ENCODE data around the gene ERBB2. TPM values are rescaled to one million over a fixed set of nuclear protein-coding genes. Genes with fewer than 3 reads are reported as not detected.
A peak's percentile ranks its signal among the peaks of the same experiment; 100 is the strongest.
"Not testable (repeated sequence)": the region's sequence is repeated elsewhere in the genome, so short reads cannot be mapped to it uniquely, and the experiment has no call there.

ERBB2 gene
- total RNA-seq, 1 experiment from 2014 or later = 11.9 TPM

GRCh38 chr17:39711071-39711470 is 11.2 kb downstream of the ERBB2 start:
- DNase-seq (ENCODE audit: low read depth, low spot score); in situ Hi-C loops (cut with HindIII; ENCODE audit: low pct_unique_long_range_greater_than_20kb, low sequenced_read_pairs): not testable (repeated sequence)

DNA sequence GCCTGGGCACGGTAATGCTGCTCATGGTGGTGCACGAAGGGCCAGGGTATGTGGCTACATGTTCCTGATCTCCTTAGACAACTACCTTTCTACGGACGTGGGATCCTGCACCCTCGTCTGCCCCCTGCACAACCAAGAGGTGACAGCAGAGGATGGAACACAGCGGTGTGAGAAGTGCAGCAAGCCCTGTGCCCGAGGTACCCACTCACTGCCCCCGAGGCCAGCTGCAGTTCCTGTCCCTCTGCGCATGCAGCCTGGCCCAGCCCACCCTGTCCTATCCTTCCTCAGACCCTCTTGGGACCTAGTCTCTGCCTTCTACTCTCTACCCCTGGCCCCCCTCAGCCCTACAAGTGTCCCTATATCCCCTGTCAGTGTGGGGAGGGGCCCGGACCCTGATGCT is 12.0 kb downstream of the ERBB2 start:
- no peak for DNase-seq (ENCODE audit: low read depth, low spot score)
- in situ Hi-C loops (cut with HindIII; ENCODE audit: low pct_unique_long_range_greater_than_20kb, low sequenced_read_pairs) = no loop called here

DNA sequence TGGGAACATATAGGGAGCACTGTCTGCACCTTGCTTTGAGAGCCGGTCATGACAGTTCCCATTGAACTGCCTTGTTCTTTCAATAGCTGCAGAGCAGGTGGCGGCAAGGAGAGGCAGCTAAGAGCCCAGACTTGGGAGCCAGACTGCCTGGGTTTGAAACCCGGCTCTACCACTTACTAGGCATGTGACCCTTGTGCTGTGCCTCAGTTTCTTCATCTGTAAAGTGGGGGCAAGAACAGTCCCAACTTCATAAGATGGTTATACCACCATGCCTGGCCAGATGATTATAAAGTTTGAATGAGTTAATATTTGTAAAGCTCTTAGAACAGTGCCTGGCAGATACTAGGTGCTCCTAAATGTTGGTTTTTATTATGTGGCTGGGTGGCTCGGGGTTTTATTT is 14.4 kb downstream of the ERBB2 start:
- DNase-seq (ENCODE audit: low read depth, low spot score) = no peak
- in situ Hi-C loops (cut with HindIII; ENCODE audit: low pct_unique_long_range_greater_than_20kb, low sequenced_read_pairs) = no loop called here

DNA sequence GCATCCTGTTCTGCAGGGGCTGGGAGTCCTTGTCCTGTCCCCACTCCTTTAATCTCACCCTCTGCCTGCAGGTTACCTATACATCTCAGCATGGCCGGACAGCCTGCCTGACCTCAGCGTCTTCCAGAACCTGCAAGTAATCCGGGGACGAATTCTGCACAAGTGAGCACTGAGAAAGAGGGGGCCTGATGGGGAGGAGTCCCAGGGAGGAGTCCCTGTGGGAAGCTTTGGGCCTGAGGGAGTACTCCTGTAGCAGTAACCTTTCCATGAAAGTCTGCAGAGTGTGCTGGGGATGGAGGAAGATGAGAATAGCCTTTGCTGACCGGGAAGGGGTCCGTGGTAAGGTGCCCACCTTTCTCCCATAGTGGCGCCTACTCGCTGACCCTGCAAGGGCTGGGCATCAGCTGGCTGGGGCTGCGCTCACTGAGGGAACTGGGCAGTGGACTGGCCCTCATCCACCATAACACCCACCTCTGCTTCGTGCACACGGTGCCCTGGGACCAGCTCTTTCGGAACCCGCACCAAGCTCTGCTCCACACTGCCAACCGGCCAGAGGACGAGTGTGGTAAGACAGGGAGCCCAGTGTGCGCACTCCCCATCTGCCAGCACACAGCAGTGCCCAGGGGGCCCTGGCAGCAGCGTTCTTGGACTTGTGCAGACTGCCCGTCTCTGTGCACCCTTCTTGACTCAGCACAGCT is 15.7 kb downstream of the ERBB2 start:
- in situ Hi-C loops (cut with HindIII; ENCODE audit: low pct_unique_long_range_greater_than_20kb, low sequenced_read_pairs) = no loop called here
- DNase-seq (ENCODE audit: low read depth, low spot score) = no peak

- DNase-seq (ENCODE audit: low read depth, low spot score) = no peak
- in situ Hi-C loops (cut with HindIII; ENCODE audit: low pct_unique_long_range_greater_than_20kb, low sequenced_read_pairs) = no loop called here
Measured at GRCh38 chr17:39716073-39716818, 16.4 kb downstream of the ERBB2 start.

- in situ Hi-C loops (cut with HindIII; ENCODE audit: low pct_unique_long_range_greater_than_20kb, low sequenced_read_pairs) = no loop called here
- no peak for DNase-seq (ENCODE audit: low read depth, low spot score)
Measured at GRCh38 chr17:39716879-39717536, 17.1 kb downstream of the ERBB2 start.

- in situ Hi-C loops (cut with HindIII; ENCODE audit: low pct_unique_long_range_greater_than_20kb, low sequenced_read_pairs) = no loop called here
Measured at GRCh38 chr17:39717660-39718059, 17.8 kb downstream of the ERBB2 start.

GRCh38 chr17:39719563-39720355 is 19.9 kb downstream of the ERBB2 start:
- no peak for DNase-seq (ENCODE audit: low read depth, low spot score)
- in situ Hi-C loops (cut with HindIII; ENCODE audit: low pct_unique_long_range_greater_than_20kb, low sequenced_read_pairs) = no loop called here

More at GRCh38 chr17:39717660-39718059, 17.8 kb downstream of the ERBB2 start:
- DNase-seq (ENCODE audit: low read depth, low spot score) = no peak

DNA sequence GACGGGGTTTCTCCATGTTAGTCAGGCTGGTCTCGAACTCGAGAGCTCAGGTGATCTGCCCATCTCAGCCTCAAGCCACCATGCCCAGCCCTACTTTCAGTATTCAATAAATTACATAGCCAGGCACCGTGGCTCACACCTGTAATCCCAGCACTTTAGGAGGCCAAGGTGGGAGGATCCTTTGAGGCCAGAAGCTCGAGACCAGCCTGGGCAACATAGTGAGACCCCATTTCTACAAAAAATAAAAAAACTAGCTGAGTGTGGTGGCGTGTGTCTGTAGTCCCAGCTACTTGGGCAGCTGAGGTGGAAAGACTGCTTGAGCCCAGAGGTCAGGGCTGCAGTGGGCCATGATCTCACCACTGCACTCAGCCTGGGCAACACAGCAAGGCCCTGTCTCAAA is 22.2 kb downstream of the ERBB2 start:
- in situ Hi-C loops (cut with HindIII; ENCODE audit: low pct_unique_long_range_greater_than_20kb, low sequenced_read_pairs) = no loop called here
- no peak for DNase-seq (ENCODE audit: low read depth, low spot score)

- in situ Hi-C loops (cut with HindIII; ENCODE audit: low pct_unique_long_range_greater_than_20kb, low sequenced_read_pairs) = no loop called here
- DNase-seq (ENCODE audit: low read depth, low spot score) = peak; percentile 27
Measured at GRCh38 chr17:39722965-39723848, 23.3 kb downstream of the ERBB2 start.

- DNase-seq (ENCODE audit: low read depth, low spot score) = no peak
- in situ Hi-C loops (cut with HindIII; ENCODE audit: low pct_unique_long_range_greater_than_20kb, low sequenced_read_pairs) = no loop called here
Measured at GRCh38 chr17:39724731-39725130, 24.9 kb downstream of the ERBB2 start.

DNA sequence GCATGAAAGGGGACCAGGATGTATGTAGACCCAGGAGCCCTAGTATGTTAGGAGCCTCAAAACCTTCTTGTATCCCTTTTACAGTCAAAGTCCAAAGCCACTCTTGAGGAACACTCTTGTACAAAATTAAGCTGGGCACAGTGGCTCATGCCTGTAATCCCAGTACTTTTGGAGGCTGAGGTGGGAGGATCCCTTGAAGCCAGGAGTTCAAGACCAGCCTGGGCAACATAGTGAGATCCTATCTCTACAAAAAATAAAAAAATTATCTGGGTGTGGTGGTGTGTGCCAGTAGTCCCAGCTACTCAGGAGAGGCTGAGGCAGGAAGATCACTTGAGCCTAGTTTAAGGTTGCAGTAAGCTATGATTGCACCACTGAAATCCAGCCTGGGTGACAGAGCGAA is 26.1 kb downstream of the ERBB2 start:
- in situ Hi-C loops (cut with HindIII; ENCODE audit: low pct_unique_long_range_greater_than_20kb, low sequenced_read_pairs); DNase-seq (ENCODE audit: low read depth, low spot score): not testable (repeated sequence)

GRCh38 chr17:39726617-39727016 is 26.8 kb downstream of the ERBB2 start:
- DNase-seq (ENCODE audit: low read depth, low spot score) = no peak
- in situ Hi-C loops (cut with HindIII; ENCODE audit: low pct_unique_long_range_greater_than_20kb, low sequenced_read_pairs) = no loop called here

DNA sequence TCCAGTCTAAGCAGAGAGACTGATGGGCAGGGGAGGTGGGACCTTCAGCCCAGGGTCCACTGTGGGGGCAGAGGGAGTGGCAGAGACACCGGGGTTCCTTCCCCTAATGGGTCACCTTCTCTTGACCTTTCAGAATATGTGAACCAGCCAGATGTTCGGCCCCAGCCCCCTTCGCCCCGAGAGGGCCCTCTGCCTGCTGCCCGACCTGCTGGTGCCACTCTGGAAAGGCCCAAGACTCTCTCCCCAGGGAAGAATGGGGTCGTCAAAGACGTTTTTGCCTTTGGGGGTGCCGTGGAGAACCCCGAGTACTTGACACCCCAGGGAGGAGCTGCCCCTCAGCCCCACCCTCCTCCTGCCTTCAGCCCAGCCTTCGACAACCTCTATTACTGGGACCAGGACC is 27.7 kb downstream of the ERBB2 start:
- DNase-seq (ENCODE audit: low read depth, low spot score) = no peak
- in situ Hi-C loops (cut with HindIII; ENCODE audit: low pct_unique_long_range_greater_than_20kb, low sequenced_read_pairs) = no loop called here

GRCh38 chr17:39729280-39729851 is 29.5 kb downstream of the ERBB2 start:
- in situ Hi-C loops (cut with HindIII; ENCODE audit: low pct_unique_long_range_greater_than_20kb, low sequenced_read_pairs) = no loop called here
- DNase-seq (ENCODE audit: low read depth, low spot score) = no peak

- DNase-seq (ENCODE audit: low read depth, low spot score) = peak; percentile 85
- in situ Hi-C loops (cut with HindIII; ENCODE audit: low pct_unique_long_range_greater_than_20kb, low sequenced_read_pairs) = no loop called here
Measured at GRCh38 chr17:39730095-39730921, 30.4 kb downstream of the ERBB2 start, which contains the start of gene MIEN1. Gene MIEN1, minus strand, starts transcription at chr17:39730532. Its CDS starts 37 bp downstream, at chr17:39730495.

All from SK-MEL-5 (cell line).